ENCODE data around the gene EDAR.

The EDAR gene

DNA sequence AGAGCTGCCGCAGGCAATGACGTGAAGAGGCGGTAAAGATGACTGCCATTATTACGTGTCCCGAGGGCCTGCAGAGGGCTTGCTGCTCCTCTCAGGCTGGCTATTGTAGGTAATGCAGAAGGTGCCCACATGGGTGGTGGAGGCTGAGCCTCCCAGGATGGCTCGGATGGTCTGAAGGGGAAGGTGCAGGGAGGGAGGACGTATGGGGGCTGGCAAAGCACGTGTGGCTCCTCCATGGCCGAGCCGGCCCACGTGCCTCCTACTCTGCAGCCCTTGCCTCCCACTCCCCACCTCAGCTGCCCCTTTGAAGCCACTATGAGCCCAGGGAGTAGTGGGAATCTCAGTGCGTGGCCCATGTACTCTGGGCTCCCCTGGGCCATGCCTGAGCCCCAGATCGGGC is 48.9 kb downstream of the EDAR start:
- no peak for DNase-seq (ENCODE audit: low read depth)

DNA sequence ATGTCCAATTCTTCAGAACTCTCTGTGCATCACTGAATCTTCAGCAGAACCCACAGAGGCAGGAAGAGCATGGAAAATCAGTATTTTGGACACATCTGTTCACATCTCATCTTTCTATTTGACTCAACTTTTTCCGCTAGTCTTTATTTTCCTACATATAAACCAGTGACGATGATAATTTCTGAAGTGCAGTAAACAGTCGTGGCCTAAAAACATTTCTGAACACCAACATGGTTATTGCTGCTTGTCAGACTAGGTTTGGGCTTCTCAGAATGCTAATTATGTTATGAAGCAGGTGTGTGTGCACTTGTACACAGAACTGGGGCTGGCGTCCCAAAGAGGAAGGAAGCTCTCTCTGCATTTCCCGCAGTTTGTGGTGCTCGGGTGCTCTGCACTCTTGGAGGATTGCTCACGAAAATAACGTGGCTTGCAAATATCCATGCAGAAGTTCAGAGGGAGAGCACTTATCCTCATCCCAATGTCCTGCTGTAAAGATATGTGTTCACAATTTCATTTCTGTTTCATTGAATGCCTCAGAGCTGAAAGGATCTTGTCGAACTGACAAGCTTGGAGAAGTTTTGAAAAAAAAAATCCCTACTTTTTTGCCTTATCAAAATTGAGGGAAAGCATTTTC is 50.8 kb downstream of the EDAR start:
- DNase-seq (ENCODE audit: low read depth): no peak

DNA sequence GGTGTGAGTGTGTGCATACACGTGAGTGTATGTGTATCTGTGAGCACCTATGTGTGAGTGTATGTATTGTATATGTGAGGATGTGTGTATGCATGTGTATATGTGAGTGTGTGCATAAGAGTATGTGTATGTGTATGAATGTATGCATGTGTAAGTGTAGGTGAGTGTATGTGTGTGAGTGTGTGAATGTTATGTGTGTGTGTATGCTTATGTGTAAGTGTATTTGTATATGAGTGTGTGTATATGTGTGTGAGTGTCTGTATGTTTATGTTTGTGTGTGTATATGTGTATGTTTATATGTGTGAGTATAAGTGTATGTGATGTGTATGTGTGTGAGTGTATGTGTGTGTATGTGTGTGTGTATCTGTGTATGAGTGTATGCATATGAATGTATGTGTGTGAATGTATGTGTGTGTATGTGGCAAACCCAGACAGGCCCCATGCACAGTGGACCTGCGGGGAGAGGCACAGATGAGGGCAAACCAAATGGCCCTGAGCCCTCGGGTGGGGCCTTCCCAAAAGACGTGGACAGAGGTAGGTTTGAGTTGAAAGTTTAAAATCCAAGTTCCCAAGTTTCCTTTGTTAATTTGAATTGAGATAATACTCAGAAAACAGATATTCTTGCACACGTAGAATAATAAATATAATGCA is 51.5 kb downstream of the EDAR start:
- no peak for DNase-seq (ENCODE audit: low read depth)

DNA sequence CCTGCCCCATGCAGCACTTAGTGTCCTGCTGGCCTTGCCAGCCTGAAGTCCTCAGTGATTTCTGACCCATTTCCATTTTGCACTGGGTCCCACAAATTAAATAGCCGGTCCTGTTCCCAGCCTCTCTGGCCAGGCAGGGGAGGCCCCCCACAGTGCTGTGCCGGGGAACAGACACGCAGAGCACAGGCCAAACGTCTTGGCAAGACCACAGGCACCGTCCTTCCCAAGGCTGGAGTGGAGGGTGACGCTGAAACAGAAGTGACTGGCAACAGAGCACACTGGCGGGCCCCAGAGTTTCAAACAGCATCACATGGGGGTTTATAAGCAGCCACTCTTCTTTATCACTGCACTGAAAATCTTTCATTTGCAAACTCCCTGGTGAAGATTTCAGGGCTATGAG is 52.2 kb downstream of the EDAR start:
- no peak for DNase-seq (ENCODE audit: low read depth)

DNA sequence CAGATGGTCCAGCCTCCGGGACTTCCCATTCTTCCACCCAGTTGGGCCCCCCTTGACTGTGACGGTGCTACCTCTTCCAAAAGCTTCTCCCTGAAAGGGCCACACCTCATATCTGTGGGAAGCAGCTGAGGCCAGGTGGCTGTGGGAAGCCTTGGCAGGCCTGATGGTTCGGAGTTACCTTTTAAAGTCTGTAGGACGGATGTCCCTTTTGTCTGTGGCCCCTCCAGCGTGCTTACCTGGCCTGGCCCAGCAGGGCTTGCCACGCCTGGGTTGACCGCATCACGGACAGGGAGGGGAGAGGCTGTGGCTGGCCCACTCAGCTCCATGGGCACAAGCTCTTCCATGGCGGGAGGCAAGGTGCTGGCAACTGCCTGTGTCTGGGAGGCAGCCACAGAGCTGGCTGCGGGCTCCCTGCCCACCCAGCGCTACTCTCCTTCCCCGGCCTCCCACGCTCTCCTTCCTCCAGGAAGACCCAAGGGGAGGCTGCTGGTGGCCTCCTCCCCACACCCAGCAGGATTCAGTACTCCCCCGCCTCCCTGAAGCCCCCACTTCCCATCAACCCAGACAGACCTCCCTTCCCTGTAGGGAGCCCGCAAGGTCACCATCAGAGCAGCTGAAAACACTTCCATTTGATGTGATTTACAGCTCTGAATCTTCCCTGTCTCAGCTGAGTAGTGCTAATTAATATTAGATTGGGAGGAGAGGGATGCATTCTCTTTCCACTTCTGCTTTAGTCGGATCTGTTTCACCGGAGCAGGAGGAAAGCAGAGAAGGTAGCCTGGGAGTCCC is 52.8 kb downstream of the EDAR start:
- DNase-seq (ENCODE audit: low read depth): no peak

DNA sequence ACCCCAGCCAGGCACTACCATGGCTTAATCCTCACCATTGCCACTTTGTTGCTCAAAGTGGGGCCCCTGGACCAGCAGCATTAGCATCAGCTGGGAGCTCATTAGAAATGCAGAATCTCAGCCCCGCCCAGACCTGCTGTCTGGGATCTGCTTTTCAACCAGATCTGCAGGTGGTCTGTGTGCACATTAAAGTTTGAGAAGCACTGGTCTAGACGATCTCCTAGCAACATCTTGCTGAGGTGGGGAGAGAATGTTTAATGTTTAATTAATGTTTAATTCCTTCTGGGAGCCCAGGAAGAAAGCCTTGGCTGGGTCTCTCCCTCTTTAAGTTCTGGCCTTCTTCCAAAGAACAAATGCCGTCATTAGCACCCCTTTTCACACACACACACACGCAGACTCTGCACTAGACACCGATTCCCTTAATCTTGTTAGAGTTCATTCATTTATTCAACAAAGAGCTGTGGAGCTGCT is 53.7 kb downstream of the EDAR start:
- DNase-seq (ENCODE audit: low read depth): no peak

DNA sequence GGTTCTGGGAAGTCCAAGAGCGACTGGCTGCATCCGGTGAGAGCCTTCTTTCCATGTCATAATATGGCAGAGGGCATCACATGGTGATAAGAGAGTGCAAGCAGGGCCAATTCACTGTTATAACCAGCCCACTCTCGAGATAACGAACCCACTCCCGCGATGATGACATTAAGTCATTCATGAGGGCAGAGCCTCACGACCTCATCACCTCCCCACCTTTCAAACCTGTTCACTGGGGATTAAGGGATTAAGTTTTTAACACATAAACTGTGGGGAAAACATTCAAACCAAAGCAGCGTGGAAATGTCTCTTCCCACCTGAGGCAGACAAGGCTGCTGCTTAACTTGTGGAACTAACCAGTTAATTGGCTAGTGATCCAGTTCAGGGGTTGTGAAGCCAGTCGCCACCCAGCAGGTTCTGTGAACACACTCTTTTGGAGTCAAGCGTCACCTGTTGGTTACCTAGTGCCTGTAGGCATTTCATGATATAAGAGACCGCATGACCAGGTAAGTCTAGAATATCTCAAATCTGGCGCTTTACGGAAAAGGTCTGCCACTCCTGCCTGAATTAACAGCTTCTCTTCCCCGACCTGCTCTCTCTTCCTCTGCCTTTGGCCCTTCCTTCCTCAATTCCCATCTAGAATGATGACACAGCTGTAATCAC is 54.3 kb downstream of the EDAR start:
- no peak for DNase-seq (ENCODE audit: low read depth)

DNA sequence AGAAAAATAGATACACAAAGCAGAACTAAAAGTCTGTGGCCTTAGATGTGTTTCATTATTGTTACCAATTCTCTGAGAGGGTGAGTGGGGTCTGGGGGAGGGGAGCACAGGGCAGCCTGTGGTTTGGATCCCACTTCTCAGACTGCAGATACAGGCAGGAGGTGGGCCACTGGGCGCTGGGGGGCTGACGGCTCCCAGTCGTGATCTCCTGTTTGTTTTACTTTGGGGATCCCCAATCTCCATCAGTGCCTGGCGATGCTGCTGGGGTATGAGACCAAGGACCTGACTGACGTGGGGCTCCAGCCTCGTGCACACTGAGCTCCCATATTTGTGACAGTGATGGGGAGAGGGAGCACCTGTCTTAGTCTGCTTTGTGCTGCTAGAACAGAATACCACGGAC is 54.9 kb downstream of the EDAR start:
- DNase-seq (ENCODE audit: low read depth): no peak

DNA sequence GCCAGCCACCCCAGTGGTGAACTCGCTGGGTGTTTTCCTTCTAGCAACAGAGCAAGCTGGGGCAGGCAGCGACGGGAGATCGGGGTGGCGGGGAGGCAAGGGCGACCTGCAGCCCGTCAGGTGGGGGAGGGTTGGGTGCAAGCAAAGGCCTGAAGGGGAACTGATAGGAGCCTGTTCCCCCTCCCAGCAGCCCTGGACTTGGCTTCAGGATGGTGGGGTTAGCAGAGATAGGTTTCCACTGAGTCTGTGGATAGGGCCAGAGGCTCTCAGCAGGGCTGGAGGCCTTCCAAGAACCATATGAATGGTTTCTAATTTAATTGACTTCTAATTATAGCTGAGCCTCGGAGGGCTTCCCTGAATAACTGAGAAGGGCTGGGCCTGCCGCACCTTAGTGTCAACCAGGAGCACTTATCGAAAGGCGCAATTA is 55.3 kb downstream of the EDAR start:
- DNase-seq (ENCODE audit: low read depth): no peak

DNA sequence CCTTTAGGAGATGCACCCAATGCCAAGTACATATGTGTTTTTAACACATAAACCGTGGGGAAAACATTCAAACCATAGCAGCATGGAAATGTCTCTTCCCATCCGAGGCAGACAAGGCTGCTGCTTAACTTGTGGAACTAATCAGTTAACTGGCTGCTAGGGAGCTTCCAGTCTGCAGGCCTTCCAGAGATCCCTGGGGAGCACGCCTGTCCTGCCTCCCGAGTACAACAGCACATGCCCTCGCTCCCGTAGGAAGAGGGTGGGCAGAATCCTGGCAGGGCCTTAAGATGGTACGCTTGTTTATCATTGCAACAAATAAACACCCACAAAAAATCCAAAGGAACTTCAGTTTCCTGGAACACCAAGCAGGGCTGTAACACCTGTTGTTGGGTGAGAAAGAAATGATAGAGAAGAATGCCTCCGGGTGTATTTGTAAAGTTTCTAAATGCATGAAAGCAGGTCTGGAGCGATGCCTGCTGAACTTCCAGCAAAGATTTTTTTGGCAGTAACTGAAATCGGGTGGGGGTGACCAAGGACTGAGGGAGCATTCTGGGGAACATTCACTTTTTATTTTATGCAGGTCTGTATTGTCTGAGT is 56.2 kb downstream of the EDAR start:
- no peak for DNase-seq (ENCODE audit: low read depth)

DNA sequence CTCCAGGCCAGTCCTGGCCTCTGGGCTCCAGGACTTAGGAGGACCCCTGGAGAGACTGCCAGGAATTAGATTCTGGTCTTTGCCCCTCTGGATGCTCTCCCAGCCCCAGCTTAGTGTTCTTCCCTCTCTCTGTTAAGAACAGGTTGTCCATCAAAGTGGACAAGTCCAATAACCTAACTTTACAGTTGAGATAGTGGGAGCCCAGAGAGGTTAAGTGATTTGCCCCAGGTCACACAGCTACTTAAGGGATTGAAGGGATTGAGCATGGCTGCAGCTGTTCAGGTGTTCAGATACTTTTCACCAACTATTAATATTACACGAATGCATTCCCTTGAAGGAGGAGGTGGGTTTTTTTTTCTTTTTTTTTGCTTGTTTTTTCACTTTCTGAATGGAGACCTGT is 57.6 kb downstream of the EDAR start:
- DNase-seq (ENCODE audit: low read depth): no peak

DNA sequence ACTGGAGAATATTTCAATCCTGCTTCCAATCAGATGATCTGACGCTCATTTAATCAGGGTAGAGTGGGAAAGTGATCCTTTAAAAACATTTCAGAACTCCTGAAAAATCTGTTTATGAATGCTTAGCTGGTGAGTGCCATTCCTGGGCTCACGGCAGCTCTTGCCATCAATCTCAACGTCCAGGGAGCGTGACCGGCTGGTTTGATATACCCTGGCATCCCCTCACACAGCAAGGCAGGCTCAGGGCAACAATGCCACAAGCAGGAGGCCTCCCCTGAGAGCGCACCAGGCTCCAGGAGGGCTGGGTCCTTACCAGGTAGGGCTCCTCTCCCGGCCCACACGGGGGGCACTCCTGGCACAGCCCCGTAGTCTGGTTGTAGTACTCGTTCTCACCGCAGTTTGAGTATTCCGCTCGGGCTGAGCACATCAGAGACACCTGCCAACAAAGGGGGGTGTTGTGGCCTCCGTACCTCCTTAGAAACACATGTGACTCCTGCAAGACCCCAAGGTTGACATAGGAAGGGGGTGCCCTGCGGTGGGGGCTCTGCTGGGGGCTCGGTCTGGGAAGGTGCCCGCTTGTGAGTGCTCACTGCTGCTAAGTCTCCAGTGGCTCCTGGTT is 59.1 kb downstream of the EDAR start:
- no peak for DNase-seq (ENCODE audit: low read depth)

DNA sequence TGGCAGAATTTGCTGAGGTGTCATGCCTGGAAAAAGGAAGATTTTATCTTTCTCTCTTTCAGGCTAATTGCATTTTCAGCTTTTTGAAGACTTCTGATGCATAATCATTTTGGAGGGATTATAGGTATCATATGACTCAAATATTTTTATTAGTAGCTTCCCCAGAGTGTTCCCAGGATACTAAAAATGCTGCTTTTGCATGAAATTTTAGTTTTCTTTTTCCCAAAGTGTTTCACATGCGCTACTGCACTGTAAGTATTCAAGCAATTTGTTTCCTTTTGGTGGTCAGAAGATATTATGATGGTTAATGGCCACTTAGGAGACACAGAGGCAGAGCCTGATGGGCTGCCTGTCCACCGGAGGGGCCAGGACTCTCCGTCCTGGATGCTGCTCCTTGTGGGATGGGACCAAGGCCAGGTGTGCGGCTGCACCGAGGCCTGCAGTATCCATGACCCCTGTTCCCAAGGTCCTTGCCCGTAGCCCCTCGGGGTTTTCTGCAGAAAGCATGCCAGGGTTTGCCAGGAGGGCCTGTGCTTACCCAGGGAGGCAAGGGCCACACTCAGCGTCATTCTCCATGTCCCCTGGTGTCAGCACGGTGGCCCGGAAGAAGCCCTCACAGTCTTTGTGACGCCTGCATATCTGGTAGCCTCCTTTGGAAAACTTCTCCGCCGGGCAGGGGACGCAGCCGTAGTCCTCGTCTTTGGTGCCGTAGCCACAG is 60.2 kb downstream of the EDAR start:
- DNase-seq (ENCODE audit: low read depth): no peak

DNA sequence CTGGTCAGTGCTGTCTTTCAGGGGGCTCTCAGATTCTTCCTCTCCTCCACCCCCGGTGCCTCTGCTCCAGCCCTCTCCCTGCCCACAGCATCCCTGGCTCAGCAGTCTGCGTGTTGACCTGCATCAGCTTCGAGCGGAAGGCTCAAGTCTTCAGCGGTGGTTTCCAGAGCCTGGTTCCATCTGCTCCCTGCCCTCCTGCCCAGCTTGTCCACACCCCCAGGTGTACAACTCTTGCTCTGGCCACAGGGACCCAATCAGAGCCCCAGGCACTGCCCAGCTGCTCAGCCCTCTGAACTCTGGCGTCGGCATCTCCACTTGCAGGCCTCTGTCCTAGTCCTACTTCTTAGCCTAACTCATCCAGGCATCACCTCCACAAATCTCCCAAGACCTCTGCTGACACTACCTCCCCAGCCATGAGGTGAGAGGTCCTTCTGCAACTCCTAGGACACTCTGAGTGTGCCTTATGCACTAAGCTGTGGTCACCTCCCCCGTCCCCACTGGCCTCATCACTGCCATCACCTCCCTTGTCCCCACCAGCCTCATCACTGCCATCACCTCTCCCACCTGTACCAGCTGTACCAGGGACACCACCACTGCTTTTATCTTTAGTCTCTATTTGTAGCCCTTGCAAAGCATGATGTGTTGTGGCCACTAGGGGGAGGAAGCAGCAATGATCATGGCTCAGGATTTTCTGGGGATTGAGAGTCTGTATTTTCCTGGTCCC is 60.9 kb downstream of the EDAR start:
- DNase-seq (ENCODE audit: low read depth): peak; percentile 18

DNA sequence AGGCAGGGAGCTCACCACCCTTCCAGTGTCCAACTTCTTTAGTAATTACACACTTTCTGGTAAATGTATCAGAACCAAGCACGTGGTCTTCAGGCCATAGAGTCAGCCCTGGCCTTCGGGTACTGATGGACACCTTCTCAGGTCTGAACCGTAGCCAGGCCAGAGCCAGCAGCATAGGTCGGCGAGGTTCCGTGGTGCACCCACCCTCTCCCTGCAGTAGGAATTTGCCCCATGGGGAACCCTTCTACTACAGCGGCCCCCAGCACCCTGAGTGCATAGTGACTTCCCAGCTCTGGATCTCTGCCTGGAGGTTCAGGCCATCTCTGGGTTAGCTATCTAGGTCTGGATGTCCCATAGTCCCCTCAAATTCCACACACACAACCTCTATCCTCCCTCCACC is 61.6 kb downstream of the EDAR start:
- DNase-seq (ENCODE audit: low read depth): no peak

DNA sequence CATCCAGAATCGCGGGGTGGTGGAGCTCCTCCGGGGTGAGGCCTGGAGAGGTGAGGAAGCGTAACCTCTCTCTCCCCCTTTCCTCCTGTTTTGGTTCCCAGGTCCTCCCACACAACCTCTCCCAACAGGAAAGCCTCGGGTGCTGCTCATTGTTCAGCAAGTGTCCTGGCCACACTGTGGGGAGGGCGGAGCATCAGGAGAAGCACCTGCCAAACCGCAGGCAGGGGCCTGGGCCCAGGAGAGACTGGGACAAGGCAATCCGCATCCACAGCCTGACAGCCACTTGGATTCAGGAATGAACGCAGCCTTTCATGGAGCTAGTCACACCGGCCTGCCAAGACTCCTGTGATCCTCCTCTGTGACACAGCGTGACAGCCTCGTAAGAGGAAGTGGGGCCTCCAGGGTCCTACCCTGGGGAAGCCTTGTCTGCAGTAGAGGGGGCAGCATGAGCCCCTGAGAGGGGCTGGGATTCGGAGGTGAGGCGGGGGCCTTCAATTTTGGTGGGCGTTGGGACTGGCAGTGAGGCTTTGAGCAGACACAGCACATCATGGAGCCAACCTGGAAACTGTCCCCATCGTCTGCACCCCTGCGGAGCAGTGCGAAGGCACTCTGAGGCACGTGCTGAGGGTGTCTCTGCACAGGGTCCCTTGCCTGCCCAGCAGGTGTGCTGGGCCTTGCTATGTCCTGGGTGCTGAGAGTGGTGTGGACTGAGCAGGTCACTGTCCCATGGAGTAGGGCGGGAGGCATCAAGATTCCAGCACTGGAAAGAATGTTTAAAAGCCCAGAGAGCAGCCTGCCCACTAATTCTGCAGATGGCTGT is 62.2 kb downstream of the EDAR start:
- DNase-seq (ENCODE audit: low read depth): no peak

DNA sequence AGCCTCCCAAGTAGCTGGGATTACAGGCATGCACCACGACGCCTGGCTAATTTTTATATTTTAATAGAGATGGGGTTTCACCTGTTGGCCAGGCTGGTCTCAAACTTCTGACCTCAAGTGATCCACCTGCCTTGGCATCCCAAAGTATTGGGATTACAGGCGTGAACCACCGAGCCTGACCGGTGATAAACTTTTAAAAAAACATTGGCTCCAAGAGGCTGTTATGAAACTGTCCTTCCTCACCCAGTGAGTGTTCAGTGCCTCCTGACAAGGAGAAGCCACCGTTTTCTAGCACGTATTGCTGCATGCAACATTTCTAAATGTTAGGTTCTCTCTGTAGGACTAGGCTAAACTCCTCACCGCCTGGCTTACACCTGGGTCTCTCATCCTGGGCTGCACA is 63.3 kb downstream of the EDAR start:
- no peak for DNase-seq (ENCODE audit: low read depth)

DNA sequence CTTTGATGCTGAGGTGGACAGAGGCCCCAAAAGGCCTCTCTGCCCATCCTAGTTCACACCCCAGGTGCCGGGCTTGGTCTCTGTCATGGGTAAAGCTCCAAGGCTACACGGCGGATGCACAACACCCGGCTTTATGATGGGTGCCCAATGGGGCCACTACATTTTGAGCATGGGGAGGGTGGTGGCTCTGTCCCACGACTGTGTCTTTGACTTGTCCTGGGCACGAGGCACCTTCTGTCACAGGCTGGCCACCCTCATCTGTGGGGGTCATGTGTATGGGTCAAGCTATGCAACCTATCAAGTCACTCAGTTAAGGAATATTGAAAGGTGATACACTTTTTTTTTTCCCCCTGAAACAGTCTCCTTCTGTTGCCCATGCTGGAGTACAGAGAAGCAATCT is 63.7 kb downstream of the EDAR start:
- no peak for DNase-seq (ENCODE audit: low read depth)

DNA sequence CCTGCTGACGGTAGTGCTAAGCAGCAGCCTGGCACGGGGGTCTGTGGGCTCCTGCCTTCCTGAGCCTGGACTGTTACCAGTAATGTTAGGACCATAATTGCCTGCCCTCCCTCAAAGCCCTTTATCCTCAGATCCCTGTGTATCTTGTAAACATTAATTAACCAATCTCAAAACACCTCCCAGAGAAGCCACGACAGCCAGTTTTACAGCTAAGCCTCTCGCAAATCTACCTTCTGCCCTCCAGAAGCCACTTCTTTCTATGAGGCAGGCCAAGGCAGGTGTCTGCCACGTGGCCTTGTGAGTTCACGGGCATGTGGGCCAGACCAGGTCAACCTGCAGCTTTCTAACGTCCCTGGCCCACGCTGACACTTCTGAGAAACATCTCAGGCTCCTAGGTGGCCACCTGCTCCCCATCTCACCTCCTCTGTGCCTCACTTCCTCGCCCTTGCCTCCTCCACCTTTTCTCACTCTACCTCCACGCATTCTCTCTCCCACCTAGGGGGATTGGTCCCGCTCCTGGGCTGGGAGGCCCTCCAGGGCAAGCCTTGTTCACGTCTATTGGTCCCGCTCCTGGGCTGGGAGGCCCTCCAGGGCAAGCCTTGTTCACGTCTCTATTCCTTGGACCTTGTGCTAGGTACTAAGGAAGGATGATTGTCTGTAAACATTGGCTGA is 64.3 kb downstream of the EDAR start:
- no peak for DNase-seq (ENCODE audit: low read depth)
